Mesothelial cell of epicardium (in vitro differentiated cells): ENCODE measurements around the gene CDKN2D. TPM values are rescaled to one million over a fixed set of nuclear protein-coding genes. Genes with fewer than 3 reads are reported as not detected.
"Not testable (repeated sequence)": the region's sequence is repeated elsewhere in the genome, so short reads cannot be mapped to it uniquely, and the experiment has no call there.

Source experiments
- DNase-seq, 2 experiments: peaks; one replicate each; pipeline ENCODE4 v3.0.0; 2021; ENCODE audit warnings: low spot score in 2 of 2; ENCODE audit not compliant: unreplicated experiment in 2 of 2
- H3K27ac Mint-ChIP-seq: 2 replicates; pipeline ENCODE4 v1.8.0; 2021; ENCODE audit warnings: mixed read lengths
- H3K27me3 Mint-ChIP-seq: 2 replicates; pipeline ENCODE4 v1.8.0; 2021; ENCODE audit warnings: low read depth, mixed read lengths
- H3K36me3 Mint-ChIP-seq: 2 replicates; pipeline ENCODE4 v1.8.0; 2021; ENCODE audit warnings: mixed read lengths
- H3K4me1 Mint-ChIP-seq: 2 replicates; pipeline ENCODE4 v1.8.0; 2021; ENCODE audit warnings: mixed read lengths
- H3K4me3 Mint-ChIP-seq: 2 replicates; pipeline ENCODE4 v1.8.0; 2021; ENCODE audit warnings: mild to moderate bottlenecking, moderate library complexity, mixed read lengths
- H3K9me3 Mint-ChIP-seq: 2 replicates; pipeline ENCODE4 v1.8.0; 2021; ENCODE audit warnings: mixed read lengths
- total RNA-seq: library from RNA; stranded (reverse); gene quantifications from 3 replicates; pipeline ENCODE4 v1.2.1, GENCODE V29; 2021
- TF ChIP-seq, protein P1 (sequence below): fragments of 200-600 bp; sonication (generic); IDR thresholded peaks from one replicate; pipeline ENCODE4 v1.5.0; 2021; ENCODE audit warnings: antibody characterized with exemption; ENCODE audit not compliant: unreplicated experiment

The CDKN2D gene
- total RNA-seq, 1 donor from 2014 or later: 3.1 TPM

DNA sequence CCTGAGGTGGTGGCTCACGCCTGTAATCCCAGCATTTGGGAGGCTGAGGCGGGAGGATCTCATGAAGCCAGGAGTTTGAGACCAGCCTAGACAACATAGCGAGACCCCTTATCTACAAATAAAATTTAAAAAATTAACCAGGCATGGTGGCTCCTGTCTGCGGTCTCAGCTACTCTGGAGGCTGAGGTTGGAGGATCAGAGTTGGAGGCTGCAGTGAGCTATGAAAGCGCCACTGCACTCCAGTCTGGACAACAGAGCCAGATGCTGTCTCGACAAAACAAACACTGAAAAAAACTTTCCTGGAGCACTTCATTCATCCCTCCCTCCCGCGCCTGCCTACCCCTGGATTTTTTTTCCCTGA is 25.7 kb downstream of the CDKN2D start:
- H3K4me1 Mint-ChIP-seq: peaks cover 3% of the 10 kb centered on the region
- H3K9me3 Mint-ChIP-seq: no peaks in the 10 kb centered on the region
- no peak for DNase-seq
- H3K36me3 Mint-ChIP-seq: peaks cover 1% of the 10 kb centered on the region
- TF ChIP-seq, protein P1, sequence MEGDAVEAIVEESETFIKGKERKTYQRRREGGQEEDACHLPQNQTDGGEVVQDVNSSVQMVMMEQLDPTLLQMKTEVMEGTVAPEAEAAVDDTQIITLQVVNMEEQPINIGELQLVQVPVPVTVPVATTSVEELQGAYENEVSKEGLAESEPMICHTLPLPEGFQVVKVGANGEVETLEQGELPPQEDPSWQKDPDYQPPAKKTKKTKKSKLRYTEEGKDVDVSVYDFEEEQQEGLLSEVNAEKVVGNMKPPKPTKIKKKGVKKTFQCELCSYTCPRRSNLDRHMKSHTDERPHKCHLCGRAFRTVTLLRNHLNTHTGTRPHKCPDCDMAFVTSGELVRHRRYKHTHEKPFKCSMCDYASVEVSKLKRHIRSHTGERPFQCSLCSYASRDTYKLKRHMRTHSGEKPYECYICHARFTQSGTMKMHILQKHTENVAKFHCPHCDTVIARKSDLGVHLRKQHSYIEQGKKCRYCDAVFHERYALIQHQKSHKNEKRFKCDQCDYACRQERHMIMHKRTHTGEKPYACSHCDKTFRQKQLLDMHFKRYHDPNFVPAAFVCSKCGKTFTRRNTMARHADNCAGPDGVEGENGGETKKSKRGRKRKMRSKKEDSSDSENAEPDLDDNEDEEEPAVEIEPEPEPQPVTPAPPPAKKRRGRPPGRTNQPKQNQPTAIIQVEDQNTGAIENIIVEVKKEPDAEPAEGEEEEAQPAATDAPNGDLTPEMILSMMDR: no peak
- peaks cover 33% of the 10 kb centered on the region for H3K27me3 Mint-ChIP-seq
- peak overlapping the region; percentile 69 for H3K4me3 Mint-ChIP-seq
- peak overlapping the region; percentile 37 for H3K27ac Mint-ChIP-seq

DNA sequence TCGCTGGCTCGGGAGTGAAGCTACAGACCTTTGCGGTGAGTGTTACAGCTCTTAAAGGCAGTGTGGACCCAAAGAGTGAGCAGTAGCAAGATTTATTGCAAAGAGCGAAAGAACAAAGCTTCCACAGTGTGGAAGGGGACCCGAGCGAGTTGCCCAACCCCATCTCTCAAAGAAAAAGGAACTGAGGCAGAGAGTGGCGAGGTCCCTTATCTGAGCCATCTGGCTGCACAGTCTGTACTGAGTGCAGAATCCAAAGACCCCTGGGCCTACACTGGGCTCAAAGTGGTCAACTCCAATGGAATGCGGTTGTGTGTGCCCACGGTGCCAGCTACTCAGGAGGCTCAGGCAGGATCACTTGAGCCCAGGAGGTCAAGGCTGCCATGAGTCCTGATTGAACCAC is 29.8 kb downstream of the CDKN2D start:
- H3K4me3 Mint-ChIP-seq, H3K27ac Mint-ChIP-seq, H3K9me3 Mint-ChIP-seq, H3K36me3 Mint-ChIP-seq, H3K4me1 Mint-ChIP-seq, DNase-seq: not testable (repeated sequence)
- peaks cover 67% of the 10 kb centered on the region for H3K27me3 Mint-ChIP-seq

DNA sequence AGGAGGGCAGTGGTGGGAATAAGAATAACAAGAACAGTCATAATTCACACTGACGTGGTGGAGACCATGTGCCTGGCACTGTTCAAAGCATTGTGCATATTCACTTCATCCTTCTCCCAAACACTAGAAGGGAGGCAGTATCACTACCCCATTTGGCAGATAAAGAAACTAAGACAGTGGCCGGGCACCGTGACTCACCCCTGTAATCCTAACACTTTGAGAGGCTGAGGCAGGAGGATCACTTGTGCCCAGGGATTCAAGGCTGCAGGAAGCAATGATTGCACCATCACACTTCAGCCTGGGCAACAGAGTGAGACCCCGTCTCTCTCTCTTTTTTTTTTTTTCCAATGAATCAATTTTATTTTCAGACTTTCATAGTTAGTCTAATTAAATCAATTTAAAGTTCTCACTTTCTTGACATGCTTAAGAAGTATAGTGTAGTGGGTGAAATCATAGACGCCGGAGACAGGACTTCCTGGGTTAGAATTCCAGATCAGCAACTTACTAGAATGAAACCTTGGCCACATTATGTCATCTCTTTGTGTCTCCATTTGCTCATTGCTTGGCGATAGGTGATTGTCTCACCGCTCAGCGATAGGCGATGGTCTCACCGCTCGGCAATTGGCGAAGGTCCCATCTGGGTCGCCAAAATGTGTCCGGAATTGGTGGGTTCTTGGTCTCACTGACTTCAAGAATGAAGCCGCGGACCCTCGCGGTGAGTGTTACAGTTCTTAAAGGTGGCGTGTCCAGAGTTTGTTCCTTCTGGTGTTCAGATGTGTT is 30.4 kb downstream of the CDKN2D start:
- no peak overlapping the region for H3K4me3 Mint-ChIP-seq
- TF ChIP-seq, protein P1: no peak
- no peak overlapping the region for H3K27ac Mint-ChIP-seq
- no peaks in the 10 kb centered on the region for H3K9me3 Mint-ChIP-seq
- peaks cover 69% of the 10 kb centered on the region for H3K27me3 Mint-ChIP-seq
- H3K4me1 Mint-ChIP-seq: peaks cover 7% of the 10 kb centered on the region
- H3K36me3 Mint-ChIP-seq: no peaks in the 10 kb centered on the region
- DNase-seq: no peak

DNA sequence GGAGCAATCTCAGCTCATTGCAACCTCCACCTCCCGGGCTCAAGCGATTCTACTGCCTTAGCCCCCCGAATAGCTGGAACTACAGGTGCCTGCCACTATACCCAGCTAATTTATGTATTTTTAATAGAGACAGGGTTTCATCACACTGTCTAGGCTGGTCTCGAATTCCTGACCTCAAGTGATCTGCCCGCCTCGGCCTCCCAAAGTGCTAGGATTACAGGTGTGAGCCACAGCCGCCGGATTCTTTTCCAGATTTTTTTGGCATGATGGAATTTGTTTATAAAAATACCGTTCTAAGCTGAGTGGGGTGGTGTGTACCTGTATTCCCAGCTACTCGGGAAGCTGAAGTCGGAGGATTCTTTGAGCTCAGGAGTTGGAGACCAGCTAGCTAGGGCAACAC is 31.1 kb downstream of the CDKN2D start:
- no peaks in the 10 kb centered on the region for H3K36me3 Mint-ChIP-seq
- TF ChIP-seq, protein P1: no peak
- no peak for DNase-seq
- no peaks in the 10 kb centered on the region for H3K9me3 Mint-ChIP-seq
- no peak overlapping the region for H3K27ac Mint-ChIP-seq
- peaks cover 70% of the 10 kb centered on the region for H3K27me3 Mint-ChIP-seq
- no peak overlapping the region for H3K4me3 Mint-ChIP-seq
- H3K4me1 Mint-ChIP-seq: peaks cover 8% of the 10 kb centered on the region

DNA sequence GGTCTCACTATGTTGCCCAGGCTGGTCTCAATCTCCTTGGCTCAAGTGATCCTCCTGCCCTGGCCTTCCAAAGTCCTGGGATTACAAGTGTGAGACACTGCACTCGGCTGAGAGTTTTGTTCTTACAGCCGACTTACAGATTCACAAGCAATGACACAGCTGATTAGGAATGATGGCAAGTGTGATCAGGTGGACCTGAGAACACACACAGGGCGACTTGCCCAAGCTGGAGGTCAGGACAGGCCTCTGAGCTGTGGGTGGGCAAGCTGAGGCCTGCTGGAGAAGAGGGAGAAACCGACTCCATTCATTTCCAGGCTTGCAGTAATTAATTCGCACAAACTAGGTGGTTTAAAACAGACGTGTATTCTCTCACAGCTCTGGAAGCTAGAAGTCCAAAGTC is 33.2 kb downstream of the CDKN2D start:
- H3K9me3 Mint-ChIP-seq: no peaks in the 10 kb centered on the region
- no peaks in the 10 kb centered on the region for H3K36me3 Mint-ChIP-seq
- peaks cover 79% of the 10 kb centered on the region for H3K27me3 Mint-ChIP-seq
- no peak overlapping the region for H3K27ac Mint-ChIP-seq
- TF ChIP-seq, protein P1: no peak
- H3K4me1 Mint-ChIP-seq: peaks cover 8% of the 10 kb centered on the region
- no peak overlapping the region for H3K4me3 Mint-ChIP-seq
- DNase-seq: no peak

DNA sequence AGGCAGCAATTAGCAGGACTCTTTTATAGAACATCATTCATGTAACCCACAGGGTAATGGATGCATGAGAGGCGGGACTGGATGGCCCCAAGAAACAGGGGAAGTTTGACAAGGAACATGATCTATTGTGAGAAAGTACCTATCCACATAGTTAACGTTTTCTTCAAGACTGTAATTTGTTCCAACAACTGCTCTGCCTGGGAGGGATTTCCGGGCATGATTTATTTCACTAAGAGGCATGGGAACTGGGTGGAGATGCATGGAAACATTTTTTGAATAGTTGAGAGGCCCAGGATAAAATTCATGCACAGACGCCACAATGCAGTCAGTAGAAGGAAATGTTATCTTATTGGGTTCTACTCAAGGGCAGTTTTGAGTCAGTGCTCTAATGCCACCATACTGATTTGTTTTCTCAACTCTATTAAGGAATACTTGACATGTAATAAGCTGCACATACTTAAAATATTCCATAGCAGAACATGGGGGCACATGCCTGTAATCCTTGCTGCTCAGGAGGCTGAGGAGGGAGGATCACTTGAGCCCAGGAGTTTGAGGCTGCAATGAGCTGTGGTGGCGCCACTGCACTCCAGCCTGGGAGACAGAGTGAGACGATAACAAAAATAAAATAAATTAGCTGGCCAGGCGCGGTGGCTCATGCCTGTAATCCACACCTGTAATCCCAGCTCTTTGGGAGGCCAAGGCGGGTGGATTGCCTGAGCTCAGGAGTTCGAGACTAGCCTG is 35.0 kb downstream of the CDKN2D start:
- H3K4me1 Mint-ChIP-seq: peaks cover 8% of the 10 kb centered on the region
- TF ChIP-seq, protein P1: no peak
- H3K9me3 Mint-ChIP-seq: no peaks in the 10 kb centered on the region
- H3K27me3 Mint-ChIP-seq: peaks cover 76% of the 10 kb centered on the region
- DNase-seq: no peak
- no peaks in the 10 kb centered on the region for H3K36me3 Mint-ChIP-seq
- no peak overlapping the region for H3K4me3 Mint-ChIP-seq
- peak overlapping the region; percentile 83 for H3K27ac Mint-ChIP-seq
